Occipital lobe (tissue), 2 donors: ENCODE data around the gene DNAJC6. TPM values are rescaled to one million over a fixed set of nuclear protein-coding genes. Genes with fewer than 3 reads are reported as not detected.

Source experiments
- DNase-seq: peaks from one replicate; lab custom pipeline; 2025; lab: John Stamatoyannopoulos, UW
- total RNA-seq: library from RNA; depleted of rRNA; stranded (reverse); fragments of >200 nt; gene quantifications from one replicate; pipeline ENCODE4 v1.2.3, GENCODE V29; 2014

The DNAJC6 gene
- total RNA-seq, 1 donor from 2014 or later: 104 TPM

DNA sequence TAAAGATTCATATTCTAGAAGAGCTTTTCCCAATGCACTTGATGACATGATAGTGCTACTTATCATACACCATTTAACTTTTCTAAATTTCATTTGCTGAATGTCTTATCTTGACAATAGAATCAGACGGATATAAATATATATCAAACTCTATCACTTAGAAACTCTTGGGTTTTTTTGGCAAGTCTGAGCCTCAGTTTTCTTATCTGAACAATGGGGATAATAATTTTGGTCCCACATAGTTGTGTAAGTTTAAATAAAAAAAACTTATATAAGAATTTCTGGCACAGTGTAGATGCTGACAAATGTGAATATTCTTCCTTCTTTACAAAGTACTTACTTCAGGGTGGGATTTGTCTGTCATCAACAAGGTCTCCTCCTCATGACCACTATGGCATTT lies 89.7 kb downstream of the DNAJC6 start:
- no peak for DNase-seq

DNA sequence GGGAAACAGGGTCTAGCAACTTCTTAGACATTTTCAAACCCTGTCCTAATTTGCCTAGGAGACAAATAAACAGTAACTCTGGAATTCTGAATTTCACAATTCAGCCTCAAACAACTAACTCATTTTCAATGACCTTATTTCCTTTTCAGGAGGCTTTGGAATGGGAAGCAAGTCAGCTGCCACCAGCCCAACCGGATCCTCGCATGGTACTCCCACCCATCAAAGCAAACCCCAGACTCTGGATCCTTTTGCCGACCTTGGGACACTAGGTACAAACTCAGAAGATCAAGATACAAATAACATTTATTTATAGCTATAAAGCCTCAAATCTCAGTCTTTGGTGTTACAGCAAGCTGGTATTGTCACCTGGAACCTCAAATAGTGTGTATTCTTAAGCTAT lies 92.3 kb downstream of the DNAJC6 start:
- DNase-seq: no peak

DNA sequence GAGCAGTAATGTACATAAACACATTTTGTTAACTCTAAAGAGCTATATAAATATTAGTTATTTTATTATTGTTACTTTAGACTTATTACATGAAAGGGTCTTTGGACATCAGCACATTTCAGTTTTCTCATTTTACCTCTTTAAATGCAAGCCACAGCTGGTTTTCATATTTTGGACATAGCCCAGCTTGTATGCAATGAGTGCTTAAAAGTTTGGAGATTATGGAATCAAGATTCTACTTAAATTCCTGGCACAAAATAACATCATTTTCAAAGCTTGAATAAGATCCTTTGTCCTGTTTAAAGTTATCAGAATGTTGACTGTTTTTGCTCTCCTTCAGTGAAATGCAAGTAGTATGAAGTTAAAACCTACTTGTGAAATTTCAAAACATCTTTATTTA lies 95.6 kb downstream of the DNAJC6 start:
- no peak for DNase-seq

DNA sequence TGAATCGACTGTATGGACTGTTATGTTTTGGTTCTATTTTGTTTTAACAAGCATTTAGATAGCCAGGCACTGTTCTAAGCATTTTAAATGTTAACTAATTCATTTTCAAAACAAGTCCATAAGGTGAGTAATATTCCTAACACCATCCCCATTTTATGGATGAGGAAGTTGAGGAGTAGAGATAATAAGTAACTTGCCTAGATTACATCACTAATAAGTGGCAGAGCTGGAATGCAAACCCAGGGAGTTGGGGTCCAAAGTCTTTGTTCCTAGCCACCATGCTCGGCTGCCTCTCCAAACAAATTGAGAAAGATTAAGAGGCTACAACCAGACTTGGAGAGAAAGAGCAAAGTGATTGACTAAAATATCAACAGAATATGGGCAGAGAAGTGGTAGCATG lies 98.5 kb downstream of the DNAJC6 start:
- DNase-seq: no peak

DNA sequence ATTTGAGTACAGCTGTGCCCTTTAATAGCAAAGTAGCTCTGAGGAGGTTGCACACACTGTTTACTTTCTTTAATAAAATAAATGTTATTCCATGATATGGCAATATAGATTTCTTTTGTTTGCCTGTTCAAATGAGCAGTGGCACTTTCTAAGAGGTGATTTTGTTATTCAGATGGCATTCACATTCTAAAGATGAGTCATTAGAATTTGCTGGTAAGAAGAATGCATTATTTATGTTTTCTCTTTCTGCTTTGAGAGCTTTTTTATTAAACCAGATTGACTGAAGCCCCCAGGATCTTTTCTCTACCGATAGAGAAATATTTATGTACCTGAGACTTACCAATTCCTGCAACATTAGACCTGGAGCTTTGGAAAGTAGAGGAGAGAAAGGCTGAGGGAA lies 100.0 kb downstream of the DNAJC6 start:
- DNase-seq: no peak

DNA sequence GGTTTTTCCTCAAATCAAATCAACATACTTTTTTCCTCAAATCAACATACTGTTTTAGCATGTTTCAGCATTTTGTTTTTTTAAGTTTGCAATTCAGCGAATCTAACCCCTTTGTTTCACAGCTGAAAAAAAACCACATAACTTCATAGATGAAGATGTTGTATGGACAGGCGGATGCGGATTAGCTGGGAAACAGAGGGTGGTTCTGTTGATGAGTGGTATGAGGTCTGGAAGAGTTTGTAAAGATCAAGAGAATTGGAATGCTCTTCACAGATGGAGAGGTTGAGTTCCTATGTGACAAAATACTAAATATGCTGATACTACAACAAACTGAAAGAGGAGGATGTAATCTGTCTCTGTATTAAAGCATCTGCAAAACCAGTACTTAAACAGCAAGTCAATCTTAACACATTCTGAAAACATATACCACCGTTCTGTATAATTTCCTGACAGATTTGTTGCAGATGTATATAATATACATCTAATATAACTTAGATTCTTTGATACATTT lies 100.5 kb downstream of the DNAJC6 start:
- DNase-seq: no peak

DNA sequence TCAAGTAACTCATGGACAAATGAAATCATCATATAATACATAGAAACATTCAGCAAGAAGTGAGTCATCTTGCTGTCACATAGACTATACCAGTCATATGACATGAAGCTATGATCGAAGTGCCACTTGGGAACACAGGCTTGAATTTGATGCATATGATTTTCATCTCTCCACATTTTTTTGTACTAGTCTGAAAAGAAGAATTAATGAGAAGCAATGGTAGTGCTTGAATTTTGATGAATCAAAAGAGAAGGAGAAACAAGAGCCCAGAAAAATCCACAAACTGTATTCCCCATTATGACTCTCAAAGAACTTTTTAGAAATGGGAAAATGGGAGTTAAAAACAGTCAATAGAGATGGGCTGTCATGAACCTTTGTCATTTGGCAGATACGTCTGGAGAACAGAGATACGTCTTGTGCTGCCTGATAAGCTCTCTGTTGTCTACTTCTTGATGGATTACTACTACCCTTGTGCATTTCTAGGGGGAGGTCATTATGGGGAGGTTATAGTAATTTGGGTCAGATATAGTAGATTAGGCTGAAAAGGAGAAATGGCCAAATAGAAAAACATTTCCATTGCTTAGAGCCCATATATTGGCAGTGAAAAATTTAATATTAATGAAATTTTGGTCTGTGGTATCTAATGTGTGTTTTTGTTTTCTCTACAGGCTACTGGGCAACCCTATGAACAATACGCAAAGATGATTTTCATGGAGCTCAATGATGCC lies 103.1 kb downstream of the DNAJC6 start:
- DNase-seq: no peak

DNA sequence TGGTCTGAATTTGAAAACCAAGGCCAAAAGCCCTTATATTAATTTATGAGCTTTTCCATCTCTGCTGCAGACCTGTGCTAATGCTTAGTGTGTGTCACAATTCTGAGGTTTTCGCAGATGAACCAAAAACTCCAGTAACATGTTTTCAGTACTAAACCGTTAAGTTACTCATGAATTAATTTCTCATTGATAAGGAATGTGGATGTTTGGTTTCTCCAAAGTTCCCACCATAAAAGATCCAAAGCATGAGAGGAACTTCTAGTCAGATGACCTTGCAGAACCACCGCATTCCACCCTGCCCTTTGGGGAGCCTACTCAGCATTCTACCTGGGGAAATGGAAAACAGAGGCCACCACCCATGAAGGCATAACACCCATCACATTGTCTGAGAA lies 103.6 kb downstream of the DNAJC6 start:
- no peak for DNase-seq

DNA sequence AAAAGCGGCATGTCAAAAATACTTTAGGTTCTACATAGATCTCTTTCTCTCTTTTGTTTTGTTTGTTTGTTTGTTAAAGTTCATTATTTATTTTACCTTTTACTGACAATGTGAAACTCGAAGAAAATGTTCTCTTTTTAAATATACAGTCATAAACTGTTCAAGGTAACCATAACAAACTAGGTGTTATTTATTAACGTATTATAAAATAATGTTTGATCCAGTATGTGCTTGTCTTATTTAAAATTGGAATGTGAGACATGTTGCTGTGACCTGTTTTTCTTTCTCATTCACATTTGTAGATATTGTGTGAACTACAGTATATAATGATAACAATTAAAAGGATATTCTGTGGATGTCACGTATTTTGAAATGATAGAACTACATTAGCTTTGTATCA lies 105.2 kb downstream of the DNAJC6 start:
- DNase-seq: no peak

DNA sequence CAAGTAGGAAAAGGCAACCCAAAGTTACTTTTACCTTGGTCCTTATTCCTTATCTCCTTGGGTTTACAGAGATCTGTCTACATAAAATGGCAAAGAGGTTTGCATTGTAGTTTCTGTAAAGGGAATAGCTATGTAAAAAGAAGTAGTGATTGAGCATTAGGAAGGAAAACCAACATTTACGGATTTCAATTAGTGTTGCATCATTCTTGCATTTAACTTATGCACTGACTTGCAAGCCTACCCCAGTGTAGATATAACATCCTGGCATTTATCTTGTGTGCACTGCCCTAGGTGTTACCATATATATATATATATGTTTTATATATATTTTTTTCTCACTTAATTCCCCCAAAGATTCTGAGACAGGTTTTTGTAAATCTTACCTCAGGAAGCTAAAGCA lies 107.4 kb downstream of the DNAJC6 start:
- no peak for DNase-seq

DNA sequence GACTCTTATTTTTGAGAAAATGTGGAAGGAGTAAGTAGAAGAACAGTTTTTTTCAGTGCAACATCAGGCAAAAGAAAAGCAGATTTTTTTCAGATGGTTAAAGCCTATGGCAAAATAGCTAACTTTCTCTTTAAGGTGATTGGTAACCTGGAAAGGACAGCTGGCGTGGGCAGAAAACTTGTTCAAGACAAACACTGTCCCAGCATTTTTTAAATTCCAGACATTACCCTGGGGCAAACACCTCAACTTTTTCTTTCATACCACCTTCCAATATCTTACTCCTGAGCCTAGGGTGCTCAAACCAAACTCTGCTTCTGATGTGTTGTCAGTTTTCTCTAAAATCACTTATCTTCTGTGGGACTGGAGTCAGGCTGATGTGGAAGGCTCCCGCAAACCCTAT lies 108.4 kb downstream of the DNAJC6 start:
- no peak for DNase-seq

DNA sequence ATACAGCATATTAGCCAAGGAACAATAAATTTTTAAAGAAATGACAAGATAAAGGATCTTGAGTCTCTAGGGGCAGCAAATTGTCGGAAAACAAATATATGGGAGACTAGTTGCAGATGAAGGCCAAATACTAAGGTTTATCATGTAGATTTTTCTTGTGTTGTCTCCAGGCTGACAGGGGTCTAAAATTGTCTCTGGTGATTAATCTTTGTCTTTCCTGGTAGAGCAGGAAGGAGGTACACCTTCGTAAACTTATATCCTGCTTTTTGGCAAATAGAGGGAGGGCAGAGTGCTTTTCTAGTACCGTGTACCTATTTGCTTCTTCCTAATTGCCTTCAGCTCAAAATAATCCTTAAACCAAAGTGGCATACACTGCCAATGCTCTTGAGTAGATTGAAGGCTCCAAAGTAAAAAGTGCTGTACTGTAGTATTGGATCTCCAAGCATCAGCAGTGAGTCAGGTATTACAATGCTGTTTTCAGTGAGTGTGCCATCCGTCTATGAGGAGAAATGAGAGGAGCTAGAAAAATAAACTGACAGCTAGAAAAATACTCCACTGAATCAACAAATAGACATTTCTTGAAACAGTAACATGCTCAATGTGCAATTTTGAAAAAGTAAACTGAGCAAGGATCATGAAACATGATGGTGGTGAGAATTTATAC lies 109.3 kb downstream of the DNAJC6 start:
- DNase-seq: no peak

DNA sequence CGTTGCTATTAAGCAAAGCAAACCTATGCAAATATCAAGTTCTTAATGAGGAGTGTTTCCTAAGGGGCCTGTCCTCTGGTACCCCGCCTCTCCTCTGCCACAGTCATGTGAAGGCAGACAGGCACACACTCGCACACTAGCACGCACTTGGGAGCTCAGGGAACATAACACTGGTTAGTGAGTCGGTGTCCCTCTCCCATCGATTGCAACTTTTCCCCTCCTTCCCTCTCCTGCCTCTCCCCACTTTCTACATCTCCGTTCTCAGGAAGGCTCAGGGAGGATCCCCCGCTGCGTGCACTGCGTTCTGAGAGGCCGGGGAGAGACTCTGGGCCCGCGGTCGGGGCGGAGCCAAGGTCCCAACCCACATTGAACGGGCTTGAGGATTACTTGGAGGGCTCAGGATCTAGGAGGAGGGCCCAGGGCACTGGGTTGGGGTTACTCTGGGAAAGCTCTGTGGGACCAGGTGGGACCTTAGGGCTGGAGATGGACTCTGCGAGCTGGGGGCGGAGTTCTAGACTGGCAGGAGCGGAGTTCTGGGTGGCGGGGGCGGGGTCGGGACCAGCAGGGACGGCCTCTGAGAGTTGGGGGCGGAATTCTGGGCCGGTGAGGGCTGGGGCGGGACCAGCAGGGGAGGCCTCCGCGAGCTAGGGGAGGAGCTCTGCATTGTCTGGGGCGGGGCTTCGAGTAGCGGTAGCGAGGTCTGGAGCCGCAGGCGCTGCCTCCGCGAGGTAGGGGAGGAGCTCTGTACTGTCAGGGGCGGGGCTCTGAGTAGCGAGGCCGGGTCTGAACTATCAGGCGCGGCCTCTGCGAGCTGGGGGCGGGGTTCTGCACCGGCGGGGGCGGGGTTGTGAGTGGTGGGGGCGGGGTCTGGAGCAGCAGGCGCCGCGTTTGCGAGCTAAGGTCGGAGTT lies 110.6 kb downstream of the DNAJC6 start:
- peak; percentile 97 for DNase-seq

DNA sequence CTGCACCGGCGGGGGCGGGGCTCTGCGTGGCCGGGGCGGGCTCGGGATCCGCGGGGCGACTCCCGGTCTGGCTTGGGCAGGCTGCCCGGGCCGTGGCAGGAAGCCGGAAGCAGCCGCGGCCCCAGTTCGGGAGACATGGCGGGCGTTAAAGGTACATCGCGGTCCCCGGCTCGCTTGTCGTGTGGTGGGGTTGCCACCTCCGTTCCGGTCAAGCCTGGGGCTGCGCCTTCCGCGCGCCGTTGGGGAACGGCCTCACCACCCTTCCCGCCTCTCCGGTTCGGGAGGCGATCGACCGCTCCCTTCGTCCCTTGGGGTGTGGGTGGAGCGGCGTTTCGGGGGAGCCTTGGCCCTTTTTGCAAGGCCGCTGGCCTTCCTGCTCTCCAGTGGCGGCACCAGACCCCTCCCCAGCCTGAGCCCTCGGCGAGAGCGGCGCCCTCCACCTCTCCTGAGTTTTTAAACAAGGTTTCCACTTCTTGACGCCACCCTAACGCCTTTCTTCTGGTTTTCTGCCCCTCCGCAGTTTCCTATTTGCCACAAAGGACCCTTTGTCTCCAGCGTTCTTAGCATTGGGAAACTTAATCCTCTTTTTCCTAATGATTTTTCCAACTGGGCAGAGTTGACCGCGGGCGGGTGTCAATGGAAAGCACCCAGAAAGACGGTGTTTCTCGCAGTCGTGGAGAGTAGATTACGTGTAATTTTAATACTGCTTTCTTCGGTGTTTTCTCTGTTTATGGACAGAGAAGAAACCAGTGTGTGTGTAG lies 111.4 kb downstream of the DNAJC6 start, which contains the start of the genes LEPR and LEPROT:
Gene LEPR (plus strand): TSS at position 79 of the 761 bp plus-strand sequence. CDS start 144,898 bp downstream, outside the sequence.
Gene LEPROT (plus strand): TSS at position 79 of the 761 bp plus-strand sequence. CDS start 57 bp downstream, at position 136.
- DNase-seq: no peak

DNA sequence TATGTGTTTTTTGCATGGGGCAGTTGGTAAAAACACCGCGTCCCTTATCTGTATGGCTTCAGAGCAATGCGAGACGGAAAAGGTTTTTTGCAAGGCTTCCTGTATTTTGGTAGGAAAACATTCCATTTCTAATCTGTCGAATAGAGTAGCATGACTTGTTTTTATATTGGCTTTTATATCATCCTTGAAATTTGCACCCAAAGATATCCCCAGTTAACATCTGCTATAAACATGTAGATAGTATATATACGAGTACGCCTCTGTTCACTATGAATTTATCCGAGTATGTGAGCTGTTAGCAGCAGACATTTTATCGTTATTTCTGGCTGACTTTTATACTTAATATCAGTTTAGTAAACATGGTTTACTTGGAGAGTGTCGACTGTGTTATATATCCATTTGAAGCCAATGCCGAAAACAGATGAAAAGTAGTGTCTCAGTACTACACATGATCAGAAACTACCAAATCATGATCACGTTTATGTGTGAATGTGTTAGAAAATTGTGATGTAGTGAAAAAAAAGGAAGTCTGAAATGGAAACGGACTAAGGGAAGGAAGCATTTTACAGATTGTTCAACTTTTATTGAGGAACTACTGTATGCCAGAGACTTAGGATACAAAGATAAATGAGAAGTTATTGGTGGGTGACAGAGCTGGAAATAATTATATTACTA lies 112.1 kb downstream of the DNAJC6 start:
- DNase-seq: no peak

DNA sequence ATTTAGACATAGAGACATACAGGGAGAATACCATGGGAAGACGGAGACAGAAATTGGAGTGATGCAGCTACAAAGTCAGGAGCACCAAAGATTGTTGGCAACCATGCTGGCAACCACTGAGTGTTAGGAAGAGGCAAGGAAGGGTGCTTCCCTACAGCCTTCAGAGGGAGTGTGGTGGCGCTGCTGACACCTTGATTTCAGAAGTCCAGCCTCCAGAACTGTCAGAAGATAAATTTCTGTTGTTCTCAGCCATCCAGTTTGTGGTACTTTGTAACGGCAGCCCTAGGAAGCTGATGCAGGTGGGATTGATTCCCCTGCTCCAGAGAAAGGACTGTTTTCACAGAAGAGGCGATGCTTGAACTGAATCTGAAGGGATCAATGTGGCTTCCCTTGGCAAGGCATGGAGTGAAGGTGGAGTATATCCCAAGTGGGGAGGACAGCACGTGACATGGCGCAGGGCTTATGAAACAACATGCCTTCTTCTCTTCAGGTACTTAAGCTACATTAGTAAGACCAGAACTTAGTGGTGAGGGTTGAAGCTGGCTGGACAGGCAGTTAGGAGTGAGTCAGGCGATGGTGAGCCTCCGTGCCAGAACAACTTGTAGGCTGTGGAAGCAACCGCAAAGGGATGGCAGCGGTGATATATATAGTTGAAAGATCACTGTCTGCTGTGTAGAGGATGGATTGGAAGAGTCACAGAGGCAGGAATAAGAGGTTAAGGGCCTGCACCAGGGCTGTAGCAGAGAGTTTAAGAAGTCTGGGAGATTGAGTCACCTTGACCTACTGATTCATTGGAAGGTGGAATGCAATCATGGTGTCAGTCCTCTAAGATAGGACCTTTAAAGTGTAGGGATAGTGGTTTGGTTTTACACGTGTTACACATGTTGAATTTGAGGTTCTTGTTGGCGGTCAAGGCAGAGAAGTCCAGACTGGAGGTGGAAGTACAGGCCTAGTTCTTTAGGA lies 113.2 kb downstream of the DNAJC6 start:
- no peak for DNase-seq

DNA sequence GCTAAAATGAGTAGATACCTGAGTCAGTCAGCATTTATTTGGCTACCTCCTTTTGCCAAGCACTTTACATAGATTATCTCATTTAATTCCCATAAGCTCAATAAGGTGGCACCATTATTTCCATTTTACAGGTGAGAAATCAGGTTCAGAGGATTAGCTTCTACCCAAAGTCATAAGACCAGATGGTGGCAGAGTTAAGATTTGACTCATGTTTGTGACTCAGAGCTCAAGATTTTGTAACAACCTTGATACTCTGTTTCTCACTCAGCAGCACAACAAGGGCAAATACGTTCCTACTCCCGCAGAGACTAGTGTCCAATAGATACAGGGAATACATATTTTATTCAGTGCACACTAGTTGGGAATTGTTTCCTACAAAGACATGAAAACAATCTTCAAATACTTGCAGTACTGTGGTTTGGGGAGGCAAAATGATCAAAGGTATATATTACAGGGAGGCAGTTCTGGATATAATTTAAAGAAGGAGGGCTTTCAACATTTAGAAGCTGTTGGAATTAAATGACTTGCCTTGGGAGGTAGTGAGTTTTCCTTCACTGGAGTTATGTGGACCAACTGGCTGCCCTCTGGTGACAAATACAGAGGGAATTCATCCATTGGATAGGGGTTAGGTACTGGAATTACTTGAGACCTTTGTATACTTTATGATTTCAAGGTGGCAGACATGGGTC lies 114.7 kb downstream of the DNAJC6 start:
- no peak for DNase-seq

DNA sequence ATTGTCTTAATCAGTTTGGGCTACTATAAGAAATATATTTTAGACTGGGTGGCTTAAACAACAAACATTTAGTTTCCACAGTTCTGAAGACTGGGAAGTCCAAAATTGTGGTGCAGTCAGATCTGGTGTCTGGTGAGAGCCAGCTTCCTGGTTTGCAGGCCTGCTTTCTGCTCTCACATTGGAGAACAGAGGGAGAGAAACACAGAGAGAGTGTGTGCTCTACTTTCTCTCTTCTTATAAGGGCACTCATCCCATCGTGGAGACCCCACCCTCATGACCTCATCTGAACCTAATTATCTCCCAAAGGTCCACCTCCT lies 115.2 kb downstream of the DNAJC6 start:
- DNase-seq: no peak

DNA sequence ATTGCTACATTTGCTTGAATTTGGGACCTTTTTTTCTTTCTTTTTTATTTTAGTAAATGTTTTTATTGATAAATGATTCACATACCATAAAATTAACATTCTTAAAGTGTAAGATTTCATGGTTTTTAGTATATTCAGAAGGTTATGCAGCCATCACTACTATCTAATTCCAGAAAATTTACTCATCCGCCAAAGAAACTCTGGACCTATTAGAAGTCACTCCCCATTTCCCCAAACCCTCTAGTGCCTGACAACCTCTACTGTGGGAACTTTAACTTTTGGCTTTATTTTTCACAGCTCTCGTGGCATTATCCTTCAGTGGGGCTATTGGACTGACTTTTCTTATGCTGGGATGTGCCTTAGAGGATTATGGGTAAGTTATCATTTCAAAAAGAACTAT lies 115.7 kb downstream of the DNAJC6 start:
- DNase-seq: no peak
